ENCODE data around the gene UBXN2A.

DNA sequence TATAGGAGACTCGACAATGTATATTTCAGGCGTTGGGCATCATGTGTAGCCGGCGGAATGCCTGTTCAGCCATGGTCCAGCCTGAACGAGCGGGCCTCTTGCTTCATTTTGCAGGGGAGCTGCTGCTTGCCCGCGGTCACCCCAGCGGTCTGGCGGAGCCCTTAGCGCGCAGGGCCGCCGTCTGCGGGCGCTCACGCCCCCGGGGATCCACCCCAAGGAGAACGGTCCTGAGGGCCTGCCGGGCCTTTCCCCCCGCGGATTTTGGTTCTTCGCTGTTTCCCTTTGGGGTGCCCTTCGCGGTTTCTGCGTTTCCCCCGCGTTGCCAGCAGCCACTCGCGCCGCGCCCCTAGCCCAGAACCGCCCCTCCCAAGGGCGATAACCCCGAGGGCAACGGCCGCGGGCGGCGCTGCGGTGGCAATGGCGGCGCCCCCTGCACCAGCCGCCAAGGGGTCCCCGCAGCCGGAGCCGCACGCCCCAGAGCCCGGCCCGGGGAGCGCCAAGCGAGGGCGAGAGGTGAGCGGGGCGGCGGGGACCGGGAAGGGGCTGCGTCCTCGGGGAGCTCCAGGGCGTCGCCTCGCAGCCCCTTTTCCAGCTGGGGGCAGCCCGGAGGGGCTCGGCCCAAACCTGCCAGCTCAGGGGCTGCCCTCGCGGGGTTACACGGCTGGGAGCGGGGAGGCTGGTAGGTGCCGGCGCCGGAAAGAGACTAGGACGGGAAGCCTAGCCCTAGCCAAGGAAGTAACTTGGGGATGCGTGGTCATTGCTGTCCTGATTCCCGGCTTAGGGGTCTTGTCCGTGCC, 69.6 kb downstream of the UBXN2A start, which contains the start of gene MFSD2B:
- TF ChIP-seq CREB1 (IDR thresholded peaks at IDR 0.05; ENCODE audit: low read depth): no peak
- TF ChIP-seq, protein P1, sequence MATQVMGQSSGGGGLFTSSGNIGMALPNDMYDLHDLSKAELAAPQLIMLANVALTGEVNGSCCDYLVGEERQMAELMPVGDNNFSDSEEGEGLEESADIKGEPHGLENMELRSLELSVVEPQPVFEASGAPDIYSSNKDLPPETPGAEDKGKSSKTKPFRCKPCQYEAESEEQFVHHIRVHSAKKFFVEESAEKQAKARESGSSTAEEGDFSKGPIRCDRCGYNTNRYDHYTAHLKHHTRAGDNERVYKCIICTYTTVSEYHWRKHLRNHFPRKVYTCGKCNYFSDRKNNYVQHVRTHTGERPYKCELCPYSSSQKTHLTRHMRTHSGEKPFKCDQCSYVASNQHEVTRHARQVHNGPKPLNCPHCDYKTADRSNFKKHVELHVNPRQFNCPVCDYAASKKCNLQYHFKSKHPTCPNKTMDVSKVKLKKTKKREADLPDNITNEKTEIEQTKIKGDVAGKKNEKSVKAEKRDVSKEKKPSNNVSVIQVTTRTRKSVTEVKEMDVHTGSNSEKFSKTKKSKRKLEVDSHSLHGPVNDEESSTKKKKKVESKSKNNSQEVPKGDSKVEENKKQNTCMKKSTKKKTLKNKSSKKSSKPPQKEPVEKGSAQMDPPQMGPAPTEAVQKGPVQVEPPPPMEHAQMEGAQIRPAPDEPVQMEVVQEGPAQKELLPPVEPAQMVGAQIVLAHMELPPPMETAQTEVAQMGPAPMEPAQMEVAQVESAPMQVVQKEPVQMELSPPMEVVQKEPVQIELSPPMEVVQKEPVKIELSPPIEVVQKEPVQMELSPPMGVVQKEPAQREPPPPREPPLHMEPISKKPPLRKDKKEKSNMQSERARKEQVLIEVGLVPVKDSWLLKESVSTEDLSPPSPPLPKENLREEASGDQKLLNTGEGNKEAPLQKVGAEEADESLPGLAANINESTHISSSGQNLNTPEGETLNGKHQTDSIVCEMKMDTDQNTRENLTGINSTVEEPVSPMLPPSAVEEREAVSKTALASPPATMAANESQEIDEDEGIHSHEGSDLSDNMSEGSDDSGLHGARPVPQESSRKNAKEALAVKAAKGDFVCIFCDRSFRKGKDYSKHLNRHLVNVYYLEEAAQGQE (IDR thresholded peaks at IDR 0.05; ENCODE audit: low read depth): no peak
- TF ChIP-seq EP300 (IDR thresholded peaks at IDR 0.05; ENCODE audit: borderline replicate concordance): no peak
- TF ChIP-seq TEAD4 (IDR thresholded peaks at IDR 0.05): no peak
- TF ChIP-seq, protein P2, sequence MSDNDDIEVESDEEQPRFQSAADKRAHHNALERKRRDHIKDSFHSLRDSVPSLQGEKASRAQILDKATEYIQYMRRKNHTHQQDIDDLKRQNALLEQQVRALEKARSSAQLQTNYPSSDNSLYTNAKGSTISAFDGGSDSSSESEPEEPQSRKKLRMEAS (IDR thresholded peaks at IDR 0.05): no peak
- TF ChIP-seq TCF12 (IDR thresholded peaks at IDR 0.05; ENCODE audit: low read depth): no peak
- no peak for TF ChIP-seq FOXM1 (IDR thresholded peaks at IDR 0.05; ENCODE audit: borderline replicate concordance, low read depth)
- no peak for TF ChIP-seq NFIC (IDR thresholded peaks at IDR 0.05)
- TF ChIP-seq, protein P3, sequence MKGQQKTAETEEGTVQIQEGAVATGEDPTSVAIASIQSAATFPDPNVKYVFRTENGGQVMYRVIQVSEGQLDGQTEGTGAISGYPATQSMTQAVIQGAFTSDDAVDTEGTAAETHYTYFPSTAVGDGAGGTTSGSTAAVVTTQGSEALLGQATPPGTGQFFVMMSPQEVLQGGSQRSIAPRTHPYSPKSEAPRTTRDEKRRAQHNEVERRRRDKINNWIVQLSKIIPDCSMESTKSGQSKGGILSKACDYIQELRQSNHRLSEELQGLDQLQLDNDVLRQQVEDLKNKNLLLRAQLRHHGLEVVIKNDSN (IDR thresholded peaks at IDR 0.05): no peak
- no peak for TF ChIP-seq TAF1 (IDR thresholded peaks at IDR 0.05; ENCODE audit: low read depth)
- TF ChIP-seq CEBPB (IDR thresholded peaks at IDR 0.05): no peak
- TF ChIP-seq RAD21 (IDR thresholded peaks at IDR 0.05; ENCODE audit: low read depth): no peak
- no peak for TF ChIP-seq YY1 (IDR thresholded peaks at IDR 0.05; ENCODE audit: low read depth)
- TF ChIP-seq ZBTB7A (IDR thresholded peaks at IDR 0.05; ENCODE audit: low read depth): no peak
